ENCODE results near the gene FGF8.

- TF ChIP-seq GATA3 (IDR thresholded peaks at IDR 0.05; ENCODE audit: low read depth, low read length): no peak
- TF ChIP-seq GATA2 (IDR thresholded peaks at IDR 0.05; ENCODE audit: low read depth, low read length): no peak
These were observed 55.2 kb downstream of the FGF8 start for GRCh38 chr10:101720606-101721230.
